A549 (cell line): Measurements from ENCODE around the gene DLGAP5.

ENCODE experiments used
- CBX2 ChIP-seq: fragments of 200-600 bp; sonication (generic); IDR thresholded peaks from 2 replicates; pipeline ENCODE4 v1.6.1; 2016; ENCODE audit warnings: low read depth, mild to moderate bottlenecking, borderline replicate concordance
- TF ChIP-seq, protein P1 (sequence below): fragments of >200 bp; sonication (Bioruptor Twin); formaldehyde crosslinking; IDR thresholded peaks from 3 replicates; pipeline ENCODE4 v1.5.1; 2016

DNA sequence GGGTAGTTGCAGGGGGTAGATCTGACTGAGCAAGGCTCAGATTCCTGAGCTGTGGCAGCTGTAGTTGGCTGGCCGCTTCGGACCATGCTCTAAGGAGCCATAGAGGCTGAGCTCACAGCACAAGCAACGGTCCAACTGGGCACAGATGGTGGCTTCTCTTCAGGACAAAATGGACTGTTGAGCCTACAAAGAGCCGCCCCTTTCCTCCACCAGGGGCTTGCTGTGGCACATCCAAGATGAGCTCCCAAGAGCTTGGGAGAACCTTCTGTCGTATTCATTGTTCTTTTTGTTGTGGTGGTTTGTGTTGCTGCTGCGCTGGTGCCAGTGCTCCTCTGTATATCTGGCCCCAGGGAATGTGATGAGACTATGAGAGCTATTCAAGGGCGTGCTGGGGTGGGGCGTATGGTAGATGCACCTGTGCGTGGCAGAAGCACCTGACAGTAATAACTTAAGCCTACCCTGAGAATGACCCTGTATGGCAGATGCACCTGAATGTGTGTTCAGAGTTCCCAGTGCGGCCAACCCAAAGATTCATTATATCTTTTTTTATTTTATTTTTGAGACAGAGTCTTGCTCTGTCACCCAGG, 80.2 kb downstream of the DLGAP5 start:
- TF ChIP-seq, protein P1, sequence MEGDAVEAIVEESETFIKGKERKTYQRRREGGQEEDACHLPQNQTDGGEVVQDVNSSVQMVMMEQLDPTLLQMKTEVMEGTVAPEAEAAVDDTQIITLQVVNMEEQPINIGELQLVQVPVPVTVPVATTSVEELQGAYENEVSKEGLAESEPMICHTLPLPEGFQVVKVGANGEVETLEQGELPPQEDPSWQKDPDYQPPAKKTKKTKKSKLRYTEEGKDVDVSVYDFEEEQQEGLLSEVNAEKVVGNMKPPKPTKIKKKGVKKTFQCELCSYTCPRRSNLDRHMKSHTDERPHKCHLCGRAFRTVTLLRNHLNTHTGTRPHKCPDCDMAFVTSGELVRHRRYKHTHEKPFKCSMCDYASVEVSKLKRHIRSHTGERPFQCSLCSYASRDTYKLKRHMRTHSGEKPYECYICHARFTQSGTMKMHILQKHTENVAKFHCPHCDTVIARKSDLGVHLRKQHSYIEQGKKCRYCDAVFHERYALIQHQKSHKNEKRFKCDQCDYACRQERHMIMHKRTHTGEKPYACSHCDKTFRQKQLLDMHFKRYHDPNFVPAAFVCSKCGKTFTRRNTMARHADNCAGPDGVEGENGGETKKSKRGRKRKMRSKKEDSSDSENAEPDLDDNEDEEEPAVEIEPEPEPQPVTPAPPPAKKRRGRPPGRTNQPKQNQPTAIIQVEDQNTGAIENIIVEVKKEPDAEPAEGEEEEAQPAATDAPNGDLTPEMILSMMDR: no peak
- TF ChIP-seq CBX2: no peak
